ENCODE measurements around the gene NPFFR1.

- TF ChIP-seq ZFX (IDR thresholded peaks at IDR 0.05) = no peak
- no peak for TF ChIP-seq CTCF (conservative IDR thresholded peaks at IDR 0.05)
Measured at GRCh38 chr10:70284542-70285475, 1.0 kb upstream of the NPFFR1 start.

Measured in C4-2B (cell line).